ENCODE results near the gene CLRN3. TPM values are rescaled to one million over a fixed set of nuclear protein-coding genes. Genes with fewer than 3 reads are reported as not detected.

CLRN3 gene
- total RNA-seq, 2 experiments from 2014 or later = not detected

DNA sequence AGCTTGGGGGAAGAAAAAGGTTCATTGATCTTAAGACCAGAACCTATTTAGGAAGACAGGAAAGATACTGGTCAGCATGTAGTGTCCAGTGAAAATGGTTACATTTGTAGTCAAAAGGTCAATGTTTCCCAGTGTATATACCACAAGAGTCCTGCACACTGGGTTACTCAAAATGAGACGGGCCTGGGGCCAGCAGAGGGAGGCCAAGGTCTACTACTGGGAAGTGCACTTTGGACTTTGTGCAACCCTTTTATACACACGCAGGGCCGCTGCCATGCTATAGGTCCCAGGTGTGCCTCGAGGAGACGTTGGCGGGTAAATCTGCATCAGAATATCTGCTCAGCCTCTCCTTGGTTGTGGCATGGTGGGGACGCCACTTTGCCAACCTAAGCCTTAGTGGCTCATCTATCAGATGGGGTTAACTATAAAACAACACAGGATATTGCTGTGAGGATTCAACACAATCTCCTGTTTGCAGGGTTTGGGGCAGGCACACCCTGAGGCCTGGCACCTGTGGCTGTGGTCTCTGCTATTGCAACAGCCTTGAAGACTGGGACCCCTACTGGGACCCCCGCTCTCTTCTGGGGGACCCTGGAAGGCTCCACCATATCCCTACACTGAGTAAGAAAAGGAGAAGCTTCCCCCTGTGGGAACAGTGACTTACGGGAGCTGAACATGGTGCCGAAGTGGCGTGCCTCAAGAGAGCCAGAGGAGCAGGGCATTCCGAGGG lies 19.7 kb downstream of the CLRN3 start:
- CTCF ChIA-PET = interaction anchor here (0.9 kb wide), 1 partner anchor 94 kb away, joined by 3 read pairs; no protein-coding TSS in a partner anchor
- H3K27me3 Mint-ChIP-seq = peaks cover 52% of the 10 kb centered on the region
- H3K27ac Mint-ChIP-seq = no peak overlapping the region
- ATAC-seq (no peak), DNase-seq (peak; percentile 32)
- H3K4me1 Mint-ChIP-seq = peaks cover 10% of the 10 kb centered on the region
- no peak overlapping the region for H3K4me3 Mint-ChIP-seq
- H3K9me3 Mint-ChIP-seq (ENCODE audit: low read depth) = no peaks in the 10 kb centered on the region
- no peaks in the 10 kb centered on the region for H3K36me3 Mint-ChIP-seq

DNA sequence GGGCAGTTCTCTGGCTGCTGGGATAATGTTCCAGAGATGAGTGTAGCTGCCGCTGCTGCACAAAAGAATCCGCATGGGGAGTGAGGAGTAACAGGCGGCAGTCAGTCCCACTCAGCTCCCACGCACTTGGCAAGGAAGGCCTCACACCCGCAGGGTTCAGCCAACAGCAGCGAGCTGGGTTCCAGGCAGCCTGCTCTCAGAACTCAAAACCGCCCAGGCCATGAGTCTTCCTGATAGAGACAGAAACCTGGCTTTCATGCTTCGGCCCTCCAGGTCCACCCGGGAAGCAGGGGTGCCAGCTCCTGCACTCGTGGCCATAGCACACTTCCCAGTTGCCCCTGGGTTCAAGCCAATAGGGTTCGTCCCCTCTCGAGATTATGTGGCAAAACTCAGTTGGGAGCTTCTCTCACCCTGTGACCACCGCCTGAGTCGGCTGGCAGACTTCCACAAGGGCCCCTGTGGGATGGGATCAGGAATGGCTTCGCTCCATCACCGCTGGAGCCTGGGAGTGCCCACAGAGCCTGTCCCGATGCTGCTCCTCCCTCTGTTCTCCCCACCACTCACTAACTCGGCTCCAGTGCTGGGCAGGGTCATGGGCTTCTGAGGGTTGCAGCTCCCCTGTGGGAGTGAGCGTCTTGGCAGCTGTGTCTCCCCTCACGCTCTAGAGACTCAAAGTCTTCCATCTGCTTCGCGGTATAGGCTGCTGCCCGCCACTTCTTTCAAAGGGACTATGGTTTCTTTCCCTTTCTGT lies 20.6 kb downstream of the CLRN3 start:
- peaks cover 46% of the 10 kb centered on the region for H3K27me3 Mint-ChIP-seq
- H3K9me3 Mint-ChIP-seq (ENCODE audit: low read depth) = no peaks in the 10 kb centered on the region
- H3K27ac Mint-ChIP-seq = no peak overlapping the region
- peak; percentile 29 for DNase-seq
- CTCF ChIA-PET = interaction anchor here (0.9 kb wide), 1 partner anchor 95 kb away, joined by 3 read pairs; no protein-coding TSS in a partner anchor
- H3K4me3 Mint-ChIP-seq = no peak overlapping the region
- H3K4me1 Mint-ChIP-seq = peaks cover 2% of the 10 kb centered on the region
- no peak for ATAC-seq
- H3K36me3 Mint-ChIP-seq = no peaks in the 10 kb centered on the region

DNA sequence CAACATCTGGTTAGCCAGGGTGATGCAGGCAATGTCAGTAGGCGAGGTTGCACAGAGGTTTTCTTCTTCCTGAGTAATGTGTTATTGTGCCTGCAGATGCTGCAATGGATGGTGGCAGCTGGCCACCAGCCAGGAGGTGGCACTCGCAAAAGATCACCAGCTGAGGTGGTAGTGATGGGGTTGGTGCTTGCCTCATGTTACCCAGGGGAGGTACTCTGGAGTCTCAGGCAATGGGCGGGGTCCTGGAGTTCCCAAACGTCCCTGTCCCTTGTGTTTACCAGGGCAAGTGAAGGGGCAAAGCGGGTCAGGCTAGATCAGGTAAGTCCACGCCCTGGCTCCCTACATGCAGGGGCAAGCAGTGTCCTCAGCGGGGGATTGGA lies 21.1 kb downstream of the CLRN3 start:
- Mint-ChIP-seq H3K9me3 (ENCODE audit: low read depth) (no peaks in the 10 kb centered on the region), H3K4me3 (no peak overlapping the region), H3K27ac (no peak overlapping the region), H3K27me3 (peaks cover 49% of the 10 kb centered on the region), H3K36me3 (no peaks in the 10 kb centered on the region), H3K4me1 (no peaks in the 10 kb centered on the region)
- no peak for DNase-seq
- CTCF ChIA-PET = no interaction called here
- no peak for ATAC-seq

DNA sequence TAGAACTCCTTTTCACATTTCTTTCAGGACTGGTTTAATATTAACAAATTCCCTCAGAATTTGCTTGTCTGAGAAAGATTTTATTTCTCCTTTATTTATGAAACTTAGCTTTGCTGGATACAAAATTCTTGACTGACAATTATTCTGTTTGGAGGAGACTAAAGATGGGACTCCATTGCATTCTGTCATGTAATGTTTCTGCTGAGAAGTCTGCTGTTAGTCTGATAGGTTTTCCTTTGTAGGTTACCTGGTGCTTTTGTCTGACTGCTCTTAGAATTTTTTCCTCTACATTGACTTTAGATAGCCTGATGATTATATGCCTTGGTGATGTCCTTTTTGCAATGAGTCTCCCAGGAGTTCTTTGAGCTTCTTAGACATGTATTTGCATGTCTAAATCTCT lies 23.4 kb downstream of the CLRN3 start:
- DNase-seq = no peak
- Mint-ChIP-seq H3K27me3 (peaks cover 45% of the 10 kb centered on the region), H3K4me1 (no peaks in the 10 kb centered on the region), H3K36me3 (no peaks in the 10 kb centered on the region), H3K27ac (no peak overlapping the region), H3K4me3 (no peak overlapping the region), H3K9me3 (ENCODE audit: low read depth) (no peaks in the 10 kb centered on the region)
- CTCF ChIA-PET = interaction anchor here (1.9 kb wide), 1 partner anchor 142 kb away, joined by 8 read pairs; no protein-coding TSS in a partner anchor
- ATAC-seq = no peak

DNA sequence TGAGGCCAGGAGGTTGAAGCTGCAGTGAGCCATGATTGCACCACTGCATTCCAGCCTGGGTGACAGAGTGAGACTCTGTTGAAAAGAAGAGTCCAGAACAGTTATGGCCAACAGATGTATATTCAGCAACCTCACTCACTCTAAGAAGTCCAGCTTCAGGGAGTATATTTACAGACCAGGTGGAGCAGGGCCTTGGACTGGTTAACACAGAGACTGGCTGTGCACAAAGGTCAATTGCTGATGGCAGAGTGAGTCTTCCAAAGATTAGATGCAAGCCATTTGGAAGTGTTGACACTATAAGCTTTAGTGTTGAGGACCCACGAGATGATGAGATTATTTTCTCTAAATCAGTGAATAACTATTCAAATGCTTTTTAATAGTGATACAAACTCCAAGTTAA lies 24.9 kb downstream of the CLRN3 start:
- peaks cover 3% of the 10 kb centered on the region for H3K9me3 Mint-ChIP-seq (ENCODE audit: low read depth)
- CTCF ChIA-PET = no interaction called here
- peaks cover 45% of the 10 kb centered on the region for H3K27me3 Mint-ChIP-seq
- H3K4me1 Mint-ChIP-seq = no peaks in the 10 kb centered on the region
- no peak overlapping the region for H3K4me3 Mint-ChIP-seq
- no peak overlapping the region for H3K27ac Mint-ChIP-seq
- DNase-seq = no peak
- ATAC-seq = no peak
- peaks cover 7% of the 10 kb centered on the region for H3K36me3 Mint-ChIP-seq

DNA sequence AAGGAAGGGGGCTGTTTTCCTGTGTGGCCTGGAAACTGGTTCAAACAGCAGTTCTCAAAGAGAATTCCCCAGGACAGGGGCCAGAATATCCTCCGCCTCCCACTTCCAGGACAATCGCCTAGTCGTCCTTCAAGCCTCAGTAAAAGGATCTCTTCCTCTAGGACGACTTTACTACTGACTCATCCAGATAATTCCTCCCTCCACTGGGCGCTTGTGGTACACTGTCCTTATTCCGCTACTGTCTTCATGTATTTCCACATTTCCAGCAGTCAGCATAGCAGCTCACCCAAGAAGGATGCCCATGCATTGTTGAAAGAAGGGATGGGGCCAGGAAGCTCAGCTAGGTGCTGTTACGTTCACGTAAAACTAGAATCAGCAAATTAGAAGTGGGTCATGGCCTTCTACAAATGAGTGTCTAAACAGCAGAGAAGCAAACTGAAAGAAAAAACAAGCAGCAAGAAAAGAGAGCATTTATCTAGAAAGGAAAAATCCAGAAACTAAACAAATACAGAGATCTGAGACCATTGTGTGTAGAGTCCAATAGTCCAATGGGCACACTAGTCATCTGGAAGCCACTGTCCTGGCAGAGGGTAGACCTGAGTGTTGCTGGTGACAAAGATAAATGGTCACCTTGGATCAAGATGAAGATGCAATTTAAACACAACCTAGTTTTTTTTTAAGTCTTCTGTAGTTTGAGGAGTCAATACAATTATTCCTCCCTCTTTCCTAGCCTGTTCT lies 26.3 kb downstream of the CLRN3 start:
- no peak for ATAC-seq
- H3K4me3 Mint-ChIP-seq = no peak overlapping the region
- no peak overlapping the region for H3K27ac Mint-ChIP-seq
- CTCF ChIA-PET = no interaction called here
- H3K36me3 Mint-ChIP-seq = peaks cover 7% of the 10 kb centered on the region
- no peak for DNase-seq
- H3K9me3 Mint-ChIP-seq (ENCODE audit: low read depth) = peaks cover 3% of the 10 kb centered on the region
- no peaks in the 10 kb centered on the region for H3K4me1 Mint-ChIP-seq
- H3K27me3 Mint-ChIP-seq = peaks cover 37% of the 10 kb centered on the region

DNA sequence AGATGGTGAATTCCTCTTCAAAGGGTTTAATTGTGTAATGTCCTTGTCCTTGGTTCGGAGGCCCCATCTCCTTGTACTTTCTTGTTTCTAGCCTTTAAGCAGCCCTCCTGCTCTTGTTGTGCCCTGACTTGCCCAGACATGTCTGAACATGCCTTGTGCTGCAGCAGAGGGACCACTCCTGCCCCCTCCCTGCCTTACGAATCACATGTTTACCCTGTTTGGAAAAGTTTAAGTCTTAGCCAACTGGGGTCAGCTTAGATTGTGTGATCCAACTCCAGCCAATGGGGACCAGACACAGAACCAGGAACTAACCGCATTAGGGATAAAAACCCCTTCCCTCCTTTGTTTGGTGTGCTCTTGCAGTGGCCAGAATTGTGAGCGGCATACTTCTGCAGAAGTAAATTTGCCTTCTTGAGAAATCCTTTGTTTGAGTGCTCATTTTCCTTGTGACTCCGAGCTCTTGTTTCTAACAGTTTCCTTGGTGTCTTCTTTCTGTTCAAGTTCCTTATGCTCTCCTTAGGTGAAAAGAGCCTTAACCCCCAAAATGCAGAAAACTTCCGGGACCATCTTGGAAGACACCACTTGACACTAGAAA lies 29.4 kb downstream of the CLRN3 start:
- CTCF ChIA-PET = interaction anchor here (1.3 kb wide), 1 partner anchor 10 kb away, joined by 4 read pairs; no protein-coding TSS in a partner anchor
- no peak for ATAC-seq
- peaks cover 7% of the 10 kb centered on the region for H3K36me3 Mint-ChIP-seq
- peaks cover 3% of the 10 kb centered on the region for H3K9me3 Mint-ChIP-seq (ENCODE audit: low read depth)
- no peak overlapping the region for H3K27ac Mint-ChIP-seq
- no peaks in the 10 kb centered on the region for H3K4me1 Mint-ChIP-seq
- H3K4me3 Mint-ChIP-seq = no peak overlapping the region
- no peak for DNase-seq
- peaks cover 13% of the 10 kb centered on the region for H3K27me3 Mint-ChIP-seq

DNA sequence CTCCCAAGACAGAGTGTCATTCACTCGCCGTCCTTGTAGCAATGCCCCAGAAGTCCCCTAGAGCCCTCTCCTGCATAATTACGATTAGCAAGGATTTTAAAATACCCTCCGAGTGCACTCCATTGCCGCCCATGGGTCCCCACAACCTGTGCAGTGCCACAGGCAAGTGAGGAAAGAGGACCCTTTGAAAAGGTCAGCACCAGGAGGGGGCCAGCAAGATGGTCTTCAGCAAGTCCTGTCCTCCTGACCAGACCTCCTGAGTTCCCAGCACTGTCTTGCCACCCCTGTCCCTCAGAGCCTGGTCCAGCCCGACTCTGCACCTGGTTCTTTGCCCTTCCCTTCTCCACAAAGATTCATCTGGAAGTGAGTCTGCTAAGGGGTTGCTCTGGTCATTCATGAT lies 32.1 kb downstream of the CLRN3 start:
- DNase-seq (no peak), ATAC-seq (no peak)
- H3K9me3 Mint-ChIP-seq (ENCODE audit: low read depth) = peaks cover 3% of the 10 kb centered on the region
- H3K4me3 Mint-ChIP-seq = no peak overlapping the region
- no peaks in the 10 kb centered on the region for H3K27me3 Mint-ChIP-seq
- CTCF ChIA-PET = no interaction called here
- no peaks in the 10 kb centered on the region for H3K4me1 Mint-ChIP-seq
- no peak overlapping the region for H3K27ac Mint-ChIP-seq
- H3K36me3 Mint-ChIP-seq = peaks cover 7% of the 10 kb centered on the region

DNA sequence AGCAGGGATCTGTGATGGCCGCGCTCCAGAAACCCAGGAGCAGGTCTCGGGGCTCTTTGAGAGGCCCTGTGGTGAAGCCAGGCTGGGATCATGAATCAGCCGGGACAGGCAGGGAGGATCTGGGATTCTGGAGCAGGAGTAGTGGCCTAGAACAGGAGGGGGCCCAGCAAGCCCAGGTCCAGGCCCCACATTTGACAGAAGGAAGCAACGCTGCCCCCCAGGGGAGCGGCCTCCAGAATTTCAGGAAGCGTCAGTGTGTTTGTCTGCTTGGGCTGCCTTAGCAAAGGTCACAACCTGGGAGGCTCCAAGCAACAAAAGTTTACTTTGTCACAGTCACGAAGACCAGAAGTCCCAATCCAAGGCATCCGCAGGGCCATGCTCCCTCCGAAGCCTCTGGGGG lies 36.8 kb downstream of the CLRN3 start:
- no peaks in the 10 kb centered on the region for H3K36me3 Mint-ChIP-seq
- ATAC-seq (no peak), DNase-seq (no peak)
- no peak overlapping the region for H3K27ac Mint-ChIP-seq
- no peaks in the 10 kb centered on the region for H3K9me3 Mint-ChIP-seq (ENCODE audit: low read depth)
- H3K27me3 Mint-ChIP-seq = no peaks in the 10 kb centered on the region
- H3K4me1 Mint-ChIP-seq = no peaks in the 10 kb centered on the region
- H3K4me3 Mint-ChIP-seq = no peak overlapping the region
- CTCF ChIA-PET = no interaction called here

DNA sequence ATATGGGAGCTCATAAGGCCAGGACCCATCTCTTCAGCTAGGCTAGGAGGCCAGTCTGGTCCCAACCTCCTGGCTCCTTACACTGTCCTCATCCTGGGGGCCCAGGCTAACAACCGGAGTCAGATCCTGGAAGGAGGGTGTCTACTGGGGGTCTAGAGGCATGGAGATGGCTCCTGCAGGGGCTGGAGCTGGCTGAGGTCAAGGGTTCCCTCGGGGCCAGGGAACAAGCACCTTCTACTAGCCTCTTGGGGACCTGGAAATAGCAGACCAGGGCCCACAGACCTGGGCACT lies 37.2 kb downstream of the CLRN3 start:
- no peaks in the 10 kb centered on the region for H3K4me1 Mint-ChIP-seq
- no peaks in the 10 kb centered on the region for H3K36me3 Mint-ChIP-seq
- no peak overlapping the region for H3K4me3 Mint-ChIP-seq
- ATAC-seq (no peak), DNase-seq (no peak)
- H3K27me3 Mint-ChIP-seq = no peaks in the 10 kb centered on the region
- no peak overlapping the region for H3K27ac Mint-ChIP-seq
- CTCF ChIA-PET = interaction anchor here (1.5 kb wide), 1 partner anchor 9 kb away, joined by 5 read pairs; no protein-coding TSS in a partner anchor
- H3K9me3 Mint-ChIP-seq (ENCODE audit: low read depth) = no peaks in the 10 kb centered on the region

DNA sequence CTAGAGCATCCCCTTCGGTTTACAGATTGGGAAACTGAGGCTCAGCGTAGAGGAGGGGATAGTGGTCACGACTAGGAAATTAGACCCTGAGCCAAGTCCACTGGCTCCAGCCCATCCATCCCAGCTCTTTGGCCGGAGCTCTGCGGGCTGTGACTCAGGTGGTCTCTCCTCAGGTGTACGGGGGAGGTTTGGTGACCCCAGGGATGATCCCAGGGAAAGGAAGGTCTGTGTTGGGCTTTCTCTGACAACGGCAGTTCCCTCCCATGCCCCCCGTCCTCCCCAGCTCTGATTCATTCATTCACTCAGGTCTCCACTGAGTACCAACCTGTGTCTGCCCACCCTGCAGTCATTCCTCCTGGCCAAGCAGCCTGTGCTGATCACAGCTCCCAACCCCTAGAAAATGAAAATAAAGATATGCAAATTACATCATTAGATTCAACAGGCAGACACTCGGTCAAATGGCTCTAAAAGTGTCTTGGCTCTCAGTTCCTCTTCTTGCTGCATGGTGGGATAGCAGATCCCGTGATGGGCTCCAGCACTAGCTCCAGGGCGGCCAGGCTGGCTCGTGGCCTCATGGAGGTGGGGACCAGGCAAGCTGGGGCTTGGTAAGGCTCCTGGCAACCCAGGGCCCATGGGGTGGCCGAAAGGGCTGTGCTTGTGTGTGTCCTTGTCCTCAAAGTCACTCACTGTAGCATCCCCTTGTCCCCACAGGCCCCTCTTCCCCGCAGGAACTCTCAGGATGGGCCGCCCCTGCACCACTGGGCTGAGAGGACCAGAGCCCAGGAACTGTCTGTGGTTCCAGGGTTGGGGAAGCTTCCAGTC lies 37.8 kb downstream of the CLRN3 start:
- no peak overlapping the region for H3K27ac Mint-ChIP-seq
- no peak overlapping the region for H3K4me3 Mint-ChIP-seq
- no peaks in the 10 kb centered on the region for H3K36me3 Mint-ChIP-seq
- H3K9me3 Mint-ChIP-seq (ENCODE audit: low read depth) = no peaks in the 10 kb centered on the region
- H3K27me3 Mint-ChIP-seq = no peaks in the 10 kb centered on the region
- H3K4me1 Mint-ChIP-seq = no peaks in the 10 kb centered on the region
- ATAC-seq = no peak
- CTCF ChIA-PET = interaction anchor here (0.5 to 1.9 kb wide), 9 partner anchors 7 to 1873 kb away, joined by 3 to 18 read pairs (median 5); no protein-coding TSS in a partner anchor
- DNase-seq = no peak

DNA sequence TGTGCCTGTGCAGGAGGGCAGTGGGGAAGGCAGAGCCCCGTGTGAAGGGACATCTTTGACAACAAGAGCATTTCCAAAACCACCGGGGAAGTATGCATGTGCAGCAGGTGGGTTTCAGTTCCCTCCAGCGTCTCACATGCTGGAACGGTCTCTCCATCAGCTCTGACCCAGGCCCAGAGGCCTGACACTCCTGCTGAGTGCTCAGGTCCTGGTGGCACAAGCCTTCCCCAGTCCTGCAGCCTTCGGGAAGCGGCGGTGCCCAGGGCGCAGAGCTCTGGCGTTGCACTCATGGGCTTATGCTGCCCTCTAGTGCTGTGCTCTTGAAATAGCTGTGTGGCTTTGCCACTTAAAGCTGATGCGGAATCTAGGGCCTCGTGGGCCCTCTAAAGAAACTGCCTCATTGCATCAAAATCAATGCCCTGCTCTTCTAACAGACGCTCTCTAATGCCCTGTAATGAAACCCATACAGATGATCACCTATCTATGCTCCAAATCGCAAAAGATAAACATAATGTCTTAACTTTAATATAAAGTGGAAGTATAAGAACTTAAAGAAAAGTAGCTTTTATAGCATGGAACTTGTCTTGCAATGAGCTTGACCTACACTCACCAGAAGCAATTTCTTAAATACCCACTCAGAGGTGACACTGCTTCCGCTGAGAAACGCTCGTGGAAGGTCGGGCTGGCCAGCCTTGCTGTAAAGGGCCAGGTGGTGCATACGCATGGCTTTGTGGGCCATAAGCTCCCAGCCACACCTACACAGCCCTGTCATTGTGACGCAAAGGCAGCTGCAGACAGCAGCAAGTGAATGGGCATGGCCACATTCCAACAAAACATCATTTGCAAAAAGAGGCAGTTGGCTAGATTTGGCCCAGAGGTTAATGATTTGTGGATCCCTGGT lies 38.6 kb downstream of the CLRN3 start:
- no peak overlapping the region for H3K27ac Mint-ChIP-seq
- H3K9me3 Mint-ChIP-seq (ENCODE audit: low read depth) = no peaks in the 10 kb centered on the region
- no peaks in the 10 kb centered on the region for H3K27me3 Mint-ChIP-seq
- ATAC-seq (peak; percentile 81), DNase-seq (peak; percentile 51)
- H3K4me3 Mint-ChIP-seq = no peak overlapping the region
- H3K4me1 Mint-ChIP-seq = no peaks in the 10 kb centered on the region
- CTCF ChIA-PET = interaction anchor here (0.5 to 1.9 kb wide), 14 partner anchors 8 to 1874 kb away, joined by 3 to 18 read pairs (median 4); no protein-coding TSS in a partner anchor
- no peaks in the 10 kb centered on the region for H3K36me3 Mint-ChIP-seq

All from activated CD8-positive, alpha-beta memory T cell treated with anti-CD3 and anti-CD28 coated beads, Interleukin-2, amount 10 ng/mL, durations not matched to agents 7 days and 5 days (primary cell).